ENCODE results near the gene CDK19. TPM values are rescaled to one million over a fixed set of nuclear protein-coding genes. Genes with fewer than 3 reads are reported as not detected.

Gene CDK19
- total RNA-seq, 1 experiment from 2014 or later, result 7.0 TPM

DNA sequence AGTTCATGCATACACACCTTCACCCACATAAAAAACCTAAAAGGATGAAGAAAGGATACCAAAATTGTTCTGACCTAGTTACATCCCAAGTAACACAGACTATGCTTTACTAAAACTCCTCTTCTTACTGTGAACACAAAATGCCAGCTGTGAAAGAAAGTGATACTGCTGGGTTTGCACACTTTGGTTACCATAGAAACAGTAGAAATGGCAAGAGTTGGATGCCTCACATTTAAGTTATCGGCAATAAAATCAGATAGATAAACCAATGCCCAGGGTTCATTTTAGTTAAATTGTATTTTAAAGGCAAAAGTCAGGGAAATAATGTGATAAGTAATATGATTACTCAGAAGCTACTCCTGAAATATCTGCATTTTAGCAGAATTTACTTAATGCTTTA is 161.9 kb downstream of the CDK19 start:
- peaks cover 0 to 16% of the 10 kb centered on the region in 2 experiments for H3K4me1 Mint-ChIP-seq
- Histone ChIP-seq H3K79me2 (ENCODE audit: insufficient read depth, low read length) (no peaks in the 10 kb centered on the region), H3K9ac (ENCODE audit: extremely low read depth, insufficient read length, low read length) (no peak overlapping the region), H4K8ac (replicated peaks; ENCODE audit: insufficient read length, low read depth, low read length) (no peak overlapping the region), H4K20me1 (ENCODE audit: control insufficient read depth, insufficient read depth, insufficient read length) (no peaks in the 10 kb centered on the region), H3K18ac (ENCODE audit: insufficient read length, low read depth, low read length) (no peak overlapping the region), H4K5ac (ENCODE audit: insufficient read length, low read depth, low read length) (no peak overlapping the region), H3K27ac (ENCODE audit: insufficient read length, low read depth, low read length) (no peak overlapping the region), H3K4ac (ENCODE audit: low read depth, low read length) (no peak overlapping the region), H2BK20ac (ENCODE audit: low read depth, low read length, poor library complexity, severe bottlenecking) (no peak overlapping the region), H2BK120ac (ENCODE audit: low read depth, low read length, poor library complexity, severe bottlenecking) (no peak overlapping the region), H3T11ph (ENCODE audit: low read length) (no peak overlapping the region), H3K56ac (ENCODE audit: insufficient read length, low read depth, low read length) (no peak overlapping the region), H2BK12ac (ENCODE audit: insufficient read length, low read depth, low read length) (no peak overlapping the region), H3K4me2 (ENCODE audit: insufficient read depth, insufficient read length, low read length) (no peak overlapping the region), H3K23me2 (ENCODE audit: insufficient read length, low read depth, low read length, poor library complexity, severe bottlenecking) (no peaks in the 10 kb centered on the region), H2AK5ac (ENCODE audit: insufficient read length, low read length) (no peak overlapping the region), H2BK5ac (ENCODE audit: insufficient read length, low read length) (no peak overlapping the region), H2AFZ (ENCODE audit: low read length) (no peak overlapping the region), H3K14ac (ENCODE audit: insufficient read depth, low read length) (no peak overlapping the region), H3K4me1 (ENCODE audit: insufficient read depth, low read length) (no peaks in the 10 kb centered on the region; the same call in 1 of the 2 replicates), H4K91ac (ENCODE audit: insufficient read length, low read depth, low read length) (no peak overlapping the region), H3K79me1 (ENCODE audit: insufficient read depth, low read depth, low read length, poor library complexity, severe bottlenecking) (no peaks in the 10 kb centered on the region), H2BK15ac (ENCODE audit: low read depth, low read length) (no peak overlapping the region), H3K23ac (ENCODE audit: insufficient read length, low read depth, low read length) (no peak overlapping the region), H3K9me3 (ENCODE audit: control insufficient read depth, low read depth, low read length) (no peaks in the 10 kb centered on the region), H3K27me3 (ENCODE audit: insufficient read depth, low read length) (no peaks in the 10 kb centered on the region)
- DNase-seq, result no peak
- no peaks in the 10 kb centered on the region for H3K27me3 Mint-ChIP-seq (ENCODE audit: low read depth)
- no peak overlapping the region for H3K27ac Mint-ChIP-seq
- no peak overlapping the region for H3K4me3 Mint-ChIP-seq
- H3K36me3 Mint-ChIP-seq (ENCODE audit: insufficient read depth in 1 of 3, low read depth in 3 of 3), result peaks cover 0 to 4% (median 0%) of the 10 kb centered on the region in 3 experiments; a peak in 2 of 7 replicates
- TF ChIP-seq, protein P1, sequence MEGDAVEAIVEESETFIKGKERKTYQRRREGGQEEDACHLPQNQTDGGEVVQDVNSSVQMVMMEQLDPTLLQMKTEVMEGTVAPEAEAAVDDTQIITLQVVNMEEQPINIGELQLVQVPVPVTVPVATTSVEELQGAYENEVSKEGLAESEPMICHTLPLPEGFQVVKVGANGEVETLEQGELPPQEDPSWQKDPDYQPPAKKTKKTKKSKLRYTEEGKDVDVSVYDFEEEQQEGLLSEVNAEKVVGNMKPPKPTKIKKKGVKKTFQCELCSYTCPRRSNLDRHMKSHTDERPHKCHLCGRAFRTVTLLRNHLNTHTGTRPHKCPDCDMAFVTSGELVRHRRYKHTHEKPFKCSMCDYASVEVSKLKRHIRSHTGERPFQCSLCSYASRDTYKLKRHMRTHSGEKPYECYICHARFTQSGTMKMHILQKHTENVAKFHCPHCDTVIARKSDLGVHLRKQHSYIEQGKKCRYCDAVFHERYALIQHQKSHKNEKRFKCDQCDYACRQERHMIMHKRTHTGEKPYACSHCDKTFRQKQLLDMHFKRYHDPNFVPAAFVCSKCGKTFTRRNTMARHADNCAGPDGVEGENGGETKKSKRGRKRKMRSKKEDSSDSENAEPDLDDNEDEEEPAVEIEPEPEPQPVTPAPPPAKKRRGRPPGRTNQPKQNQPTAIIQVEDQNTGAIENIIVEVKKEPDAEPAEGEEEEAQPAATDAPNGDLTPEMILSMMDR (conservative IDR thresholded peaks at IDR 0.05), result no peak
- no CpG with 5 or more reads among the region's 1 CpG for WGBS (ENCODE audit: extremely low coverage, insufficient read length, low lambda C conversion rate)
- no peaks in the 10 kb centered on the region for H3K9me3 Mint-ChIP-seq

Data from H9 (cell line).